Urothelium cell line (cell line): ENCODE data around the gene TRMT2A.
"Not testable (repeated sequence)": the region's sequence is repeated elsewhere in the genome, so short reads cannot be mapped to it uniquely, and the experiment has no call there.

Experiments
- DNase-seq: peaks from one replicate; pipeline ENCODE4 v3.0.0; 2011; ENCODE audit warnings: low spot score, mixed read lengths
- FAIRE-seq: peaks from 2 replicates; lab custom pipeline; 2011; peaks lifted over from hg19 to GRCh38; lab: Jason Lieb, UNC

The TRMT2A gene

GRCh38 chr22:20116951-20117632 lies at the start of gene TRMT2A:
Gene TRMT2A (minus strand): TSS chr22:20117226. CDS start chr22:20116906, 320 bp downstream.
- peak; percentile 98 for FAIRE-seq
- DNase-seq = peak; percentile 100

- FAIRE-seq (no peak), DNase-seq (no peak)
Measured at GRCh38 chr22:20166703-20167102, 49.7 kb upstream of the TRMT2A start.

- DNase-seq = no peak
- FAIRE-seq = no peak
Measured at GRCh38 chr22:20165913-20166312, 48.9 kb upstream of the TRMT2A start.

- no peak for FAIRE-seq
- DNase-seq = no peak
Measured at GRCh38 chr22:20165421-20165820, 48.4 kb upstream of the TRMT2A start.

GRCh38 chr22:20164863-20165262 lies 47.8 kb upstream of the TRMT2A start:
- DNase-seq (no peak), FAIRE-seq (peak; percentile 97)

- no peak for DNase-seq
- FAIRE-seq = no peak
Measured at GRCh38 chr22:20160041-20160440, 43.0 kb upstream of the TRMT2A start.

GRCh38 chr22:20159531-20159930 lies 42.5 kb upstream of the TRMT2A start:
- not testable (repeated sequence) for DNase-seq, FAIRE-seq

- no peak for DNase-seq
- FAIRE-seq = no peak
Measured at GRCh38 chr22:20159076-20159475, 42.0 kb upstream of the TRMT2A start.

GRCh38 chr22:20158391-20159036 lies 41.5 kb upstream of the TRMT2A start:
- FAIRE-seq (no peak), DNase-seq (no peak)

- FAIRE-seq = no peak
- DNase-seq = no peak
Measured at GRCh38 chr22:20157430-20158183, 40.6 kb upstream of the TRMT2A start.

- peak; percentile 93 for DNase-seq
- FAIRE-seq = peak; percentile 97
Measured at GRCh38 chr22:20156611-20157429, 39.8 kb upstream of the TRMT2A start.

GRCh38 chr22:20156042-20156389 lies 39.0 kb upstream of the TRMT2A start:
- DNase-seq = no peak
- FAIRE-seq = no peak

- DNase-seq (peak; percentile 97), FAIRE-seq (peak; percentile 100)
Measured at GRCh38 chr22:20155330-20156041, 38.5 kb upstream of the TRMT2A start.

- DNase-seq (peak; percentile 35), FAIRE-seq (peak; percentile 63)
Measured at GRCh38 chr22:20154602-20155187, 37.7 kb upstream of the TRMT2A start.

- peak; percentile 66 for FAIRE-seq
Measured at GRCh38 chr22:20153945-20154344, 36.9 kb upstream of the TRMT2A start.

GRCh38 chr22:20152464-20152890 lies 35.5 kb upstream of the TRMT2A start:
- no peak for DNase-seq
- no peak for FAIRE-seq

More at GRCh38 chr22:20153945-20154344, 36.9 kb upstream of the TRMT2A start:
- no peak for DNase-seq

GRCh38 chr22:20151276-20151588 lies 34.2 kb upstream of the TRMT2A start:
- FAIRE-seq = no peak

GRCh38 chr22:20150381-20151275 lies 33.6 kb upstream of the TRMT2A start, which contains the start of gene CCDC188:
Gene CCDC188 (minus strand): TSS chr22:20151055. CDS start chr22:20150986, 69 bp downstream.
- DNase-seq = no peak
- FAIRE-seq = no peak

More at GRCh38 chr22:20151276-20151588, 34.2 kb upstream of the TRMT2A start:
- DNase-seq = no peak
